Uterus (tissue), 2 donors: ENCODE data around the gene HDGFL2.

Experiments used
- CTCF ChIP-seq, 4 experiments: fragments of 200-600 bp in 2 of 4; fragments of 450-650 bp in 2 of 4; sonication (generic) in 2 of 4; IDR thresholded peaks; one replicate each; pipeline ENCODE4 v1.5.1; 2016 to 2019; ENCODE audit warnings: antibody characterized with exemption in 4 of 4, mild to moderate bottlenecking in 2 of 4, moderate library complexity in 1 of 4
- POLR2A ChIP-seq, 2 donors: fragments of 450-650 bp; IDR thresholded peaks; one replicate each; pipeline ENCODE4 v1.6.1; 2016; ENCODE audit warnings: antibody characterized with exemption in 2 of 2, mild to moderate bottlenecking in 1 of 2, moderate library complexity in 1 of 2

GRCh38 chr19:4516199-4516938, 44.3 kb downstream of the HDGFL2 start:
- no peak for TF ChIP-seq CTCF (IDR thresholded peaks at IDR 0.05)
- no peak for TF ChIP-seq POLR2A (IDR thresholded peaks at IDR 0.05)
